HG02840 (cell line): ENCODE results near the gene GSK3A.

Source experiments
- ATAC-seq: cut with Tn5 transposase; IDR thresholded peaks from one replicate; pipeline ENCODE4 v1.9.1; 2021; ENCODE audit warnings: mild to moderate bottlenecking, moderate library complexity, moderate number of reproducible peaks; ENCODE audit not compliant: unreplicated experiment, low FRiP score

Gene GSK3A

DNA sequence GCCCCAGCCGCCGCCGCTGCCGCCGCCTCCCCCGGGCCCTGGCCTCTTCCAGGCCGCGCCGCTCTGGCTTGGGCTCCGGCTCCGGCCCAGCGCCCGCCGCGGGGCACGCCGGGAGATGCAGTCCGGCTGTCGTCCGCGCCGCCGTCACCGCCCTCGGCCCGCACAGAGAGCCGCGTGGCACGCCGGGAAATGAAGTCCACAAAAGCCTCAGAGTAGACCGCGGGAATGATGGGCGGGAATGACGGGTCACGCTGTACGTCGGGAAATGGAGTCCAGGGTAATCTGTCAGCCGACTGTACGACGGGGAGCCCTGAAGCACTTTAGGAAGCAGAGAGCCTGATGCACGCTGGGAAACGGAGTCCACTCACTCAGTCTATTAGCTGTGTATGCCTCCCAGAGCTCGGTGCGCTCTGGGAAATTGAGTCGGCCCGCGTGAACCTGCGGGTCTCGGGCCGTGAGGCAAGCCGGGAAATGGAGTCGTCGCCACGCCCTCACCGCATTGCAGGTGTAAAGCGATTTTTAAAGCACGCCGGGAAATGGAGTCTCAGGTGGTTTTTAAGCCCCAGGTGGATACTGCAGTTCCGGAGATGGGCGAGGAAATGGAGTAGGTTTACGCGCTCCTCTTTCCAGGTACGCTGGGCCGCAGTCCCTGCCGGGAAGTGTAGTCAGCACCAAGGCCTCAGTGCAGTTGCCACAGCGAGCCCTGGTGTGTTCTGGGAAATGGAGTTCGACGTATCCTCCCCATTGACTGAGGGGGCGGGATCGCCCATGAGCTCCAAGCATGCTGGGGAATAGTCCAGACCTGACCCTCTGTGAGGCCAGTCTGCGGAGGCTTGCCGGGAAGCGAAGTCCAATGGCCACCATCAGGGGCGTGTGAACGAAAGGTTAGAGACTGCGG lies at the start of gene GSK3A:
Gene GSK3A (minus strand): TSS at position 91 of the 898 bp plus-strand sequence. CDS start 137 bp downstream, outside the sequence.
- peak; percentile 64 for ATAC-seq

DNA sequence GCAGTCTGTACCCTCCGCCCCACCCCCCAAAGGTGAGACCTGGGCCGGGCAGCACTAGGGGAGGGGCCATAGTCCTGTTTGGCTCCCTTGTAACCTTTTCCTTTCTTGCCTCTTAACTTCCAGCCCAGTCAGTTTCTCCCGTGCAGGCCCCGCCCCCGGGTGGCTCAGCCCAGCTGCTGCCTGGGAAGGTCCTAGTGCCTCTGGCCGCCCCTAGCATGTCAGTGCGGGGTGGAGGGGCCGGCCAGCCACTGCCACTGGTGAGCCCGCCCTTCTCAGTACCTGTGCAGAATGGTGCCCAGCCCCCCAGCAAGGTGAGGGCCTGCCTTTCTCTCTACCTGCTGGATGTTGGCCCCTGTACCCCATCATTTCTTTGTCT lies 49.0 kb upstream of the GSK3A start:
- no peak for ATAC-seq

DNA sequence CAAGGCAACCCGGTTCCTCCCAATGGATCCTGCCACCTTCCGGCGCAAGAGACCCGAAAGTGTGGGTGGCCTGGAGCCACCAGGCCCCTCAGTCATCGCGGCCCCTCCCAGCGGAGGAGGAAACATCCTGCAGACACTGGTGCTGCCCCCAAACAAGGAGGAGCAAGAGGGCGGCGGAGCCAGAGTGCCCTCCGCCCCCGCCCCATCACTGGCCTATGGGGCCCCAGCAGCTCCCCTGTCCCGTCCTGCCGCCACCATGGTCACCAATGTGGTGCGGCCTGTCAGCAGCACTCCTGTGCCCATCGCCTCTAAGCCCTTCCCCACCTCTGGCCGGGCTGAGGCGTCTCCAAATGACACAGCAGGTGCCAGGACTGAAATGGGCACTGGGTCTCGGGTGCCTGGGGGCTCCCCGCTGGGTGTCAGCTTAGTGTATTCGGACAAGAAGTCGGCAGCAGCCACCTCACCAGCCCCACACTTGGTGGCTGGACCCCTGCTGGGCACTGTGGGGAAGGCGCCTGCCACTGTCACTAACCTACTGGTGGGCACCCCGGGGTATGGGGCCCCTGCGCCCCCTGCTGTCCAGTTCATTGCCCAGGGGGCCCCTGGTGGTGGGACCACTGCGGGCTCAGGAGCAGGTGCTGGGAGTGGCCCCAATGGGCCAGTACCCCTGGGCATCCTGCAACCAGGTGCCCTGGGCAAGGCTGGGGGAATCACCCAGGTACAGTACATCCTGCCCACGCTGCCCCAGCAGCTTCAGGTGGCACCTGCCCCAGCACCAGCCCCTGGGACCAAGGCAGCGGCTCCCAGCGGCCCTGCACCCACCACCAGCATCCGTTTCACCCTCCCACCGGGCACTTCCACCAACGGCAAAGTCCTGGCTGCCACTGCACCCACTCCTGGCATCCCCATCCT lies 48.4 kb upstream of the GSK3A start:
- no peak for ATAC-seq

DNA sequence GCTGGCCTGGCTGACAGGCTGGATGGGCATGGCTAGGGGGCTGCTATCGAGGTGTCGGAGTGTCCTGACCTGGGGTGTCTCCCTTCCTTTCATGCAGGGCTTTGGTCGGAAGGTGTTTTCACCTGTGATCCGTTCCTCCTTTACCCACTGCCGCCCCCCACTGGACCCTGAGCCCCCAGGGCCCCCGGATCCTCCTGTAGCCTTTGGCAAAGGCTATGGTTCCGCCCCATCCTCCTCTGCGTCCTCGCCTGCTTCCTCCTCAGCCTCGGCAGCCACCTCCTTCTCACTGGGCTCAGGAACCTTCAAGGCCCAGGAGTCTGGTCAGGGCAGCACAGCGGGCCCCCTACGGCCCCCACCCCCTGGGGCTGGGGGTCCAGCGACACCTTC lies 47.7 kb upstream of the GSK3A start:
- ATAC-seq = no peak

DNA sequence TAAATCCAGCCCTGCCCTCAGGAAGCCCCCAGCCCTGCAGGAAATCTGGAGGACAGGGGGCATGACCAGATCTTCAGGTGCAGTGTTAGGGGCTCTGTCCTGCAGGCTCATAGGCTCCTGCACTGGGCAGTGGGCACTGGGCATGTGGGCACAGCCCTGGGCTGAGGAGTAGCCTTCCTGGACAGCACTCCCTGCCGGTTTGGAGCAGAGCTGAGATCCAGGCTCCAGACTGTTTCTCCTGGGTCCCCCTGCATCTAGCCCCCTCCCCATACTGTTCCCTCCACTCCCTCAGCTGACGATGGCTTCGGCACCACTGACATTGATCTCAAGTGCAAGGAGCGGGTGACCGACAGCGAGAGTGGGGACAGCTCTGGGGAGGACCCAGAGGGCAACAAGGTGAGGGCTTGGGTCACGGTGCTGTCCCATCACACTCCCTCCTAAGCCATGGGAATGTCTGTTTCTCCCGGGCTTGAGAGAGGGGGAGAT lies 47.2 kb upstream of the GSK3A start:
- ATAC-seq = no peak

DNA sequence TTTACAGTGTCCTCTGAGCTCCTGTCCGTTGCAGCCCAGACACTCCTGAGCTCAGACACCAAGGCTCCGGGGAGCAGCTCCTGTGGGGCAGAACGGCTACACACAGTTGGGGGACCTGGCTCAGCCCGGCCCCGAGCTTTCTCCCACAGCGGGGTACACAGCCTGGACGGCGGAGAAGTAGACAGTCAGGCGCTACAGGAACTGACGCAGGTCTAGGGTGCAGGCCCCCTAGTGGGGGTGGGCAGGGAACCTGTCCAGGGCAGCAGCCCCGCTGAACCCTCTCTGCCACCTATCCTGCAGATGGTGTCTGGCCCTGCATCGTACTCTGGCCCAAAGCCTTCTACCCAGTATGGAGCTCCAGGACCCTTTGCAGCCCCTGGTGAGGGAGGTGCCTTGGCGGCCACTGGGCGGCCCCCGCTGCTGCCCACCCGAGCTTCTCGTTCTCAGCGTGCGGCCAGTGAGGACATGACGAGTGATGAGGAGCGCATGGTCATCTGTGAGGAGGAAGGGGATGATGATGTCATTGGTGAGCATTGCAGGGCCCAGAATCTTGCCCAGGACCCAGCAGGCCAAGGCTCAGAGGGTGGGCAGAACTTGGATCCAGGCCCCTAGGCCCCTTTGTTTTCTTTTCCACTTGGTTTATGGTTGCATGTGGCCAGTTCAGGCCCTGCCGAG lies 46.6 kb upstream of the GSK3A start:
- ATAC-seq = no peak

DNA sequence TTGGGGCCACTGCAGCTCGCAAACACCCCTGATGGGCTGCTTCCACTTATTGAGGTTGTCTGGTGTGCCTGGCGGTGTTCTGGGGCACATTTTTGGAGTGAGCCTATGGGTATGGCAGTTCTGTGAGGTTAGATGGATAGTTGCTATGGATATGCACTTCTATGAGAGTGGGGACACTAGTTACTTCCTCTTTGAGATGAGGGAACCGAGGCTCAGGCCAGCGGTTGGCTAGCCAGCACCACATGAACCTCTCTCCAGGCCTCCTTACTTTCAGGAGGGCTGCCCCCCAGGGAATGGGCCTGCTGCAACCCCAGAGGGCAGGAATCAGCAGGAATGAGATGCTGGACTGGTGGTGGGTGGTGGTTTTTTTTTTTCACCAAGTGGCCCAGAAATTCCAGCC lies 46.0 kb upstream of the GSK3A start:
- no peak for ATAC-seq

DNA sequence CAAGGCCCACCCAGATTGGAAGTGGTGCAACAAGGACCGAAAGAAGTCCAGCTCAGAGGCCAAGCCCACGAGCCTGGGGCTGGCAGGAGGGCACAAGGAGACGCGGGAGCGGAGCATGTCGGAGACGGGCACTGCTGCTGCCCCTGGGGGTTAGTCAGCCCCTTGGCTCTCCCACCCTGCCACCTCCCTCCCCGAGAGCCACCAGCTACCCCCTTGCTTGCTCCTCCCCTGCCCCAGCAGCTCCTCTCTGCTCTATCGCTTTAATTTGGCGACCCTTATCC lies 45.4 kb upstream of the GSK3A start:
- ATAC-seq = no peak

DNA sequence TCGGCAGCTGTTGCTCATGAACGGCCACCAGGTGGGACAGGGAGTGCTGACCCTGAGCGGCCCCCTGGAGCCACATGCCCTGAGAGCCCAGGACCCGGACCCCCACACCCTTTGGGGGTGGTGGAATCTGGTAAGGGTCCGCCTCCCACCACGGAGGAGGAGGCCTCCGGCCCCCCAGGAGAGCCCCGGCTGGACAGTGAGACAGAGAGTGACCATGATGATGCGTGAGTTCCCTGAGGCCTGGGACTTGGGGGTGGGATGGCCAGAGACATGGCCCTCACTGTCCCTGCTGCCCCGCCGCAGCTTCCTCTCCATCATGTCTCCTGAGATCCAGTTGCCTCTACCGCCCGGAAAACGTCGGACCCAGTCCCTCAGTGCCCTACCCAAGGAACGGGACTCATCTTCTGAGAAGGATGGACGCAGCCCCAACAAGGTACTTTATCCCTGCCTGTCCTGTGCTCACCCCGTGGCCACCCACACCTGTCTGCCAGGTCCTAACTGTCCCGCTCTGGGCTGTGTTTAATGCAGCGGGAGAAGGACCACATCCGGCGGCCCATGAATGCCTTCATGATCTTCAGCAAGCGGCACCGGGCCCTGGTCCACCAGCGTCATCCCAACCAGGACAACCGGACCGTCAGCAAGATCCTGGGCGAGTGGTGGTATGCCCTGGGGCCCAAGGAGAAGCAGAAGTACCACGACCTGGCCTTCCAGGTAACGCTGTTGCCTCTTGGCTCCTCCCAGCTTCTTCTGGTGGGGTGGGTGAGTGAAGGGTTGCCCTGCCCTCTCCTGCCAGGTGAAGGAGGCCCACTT lies 44.8 kb upstream of the GSK3A start:
- ATAC-seq = no peak

DNA sequence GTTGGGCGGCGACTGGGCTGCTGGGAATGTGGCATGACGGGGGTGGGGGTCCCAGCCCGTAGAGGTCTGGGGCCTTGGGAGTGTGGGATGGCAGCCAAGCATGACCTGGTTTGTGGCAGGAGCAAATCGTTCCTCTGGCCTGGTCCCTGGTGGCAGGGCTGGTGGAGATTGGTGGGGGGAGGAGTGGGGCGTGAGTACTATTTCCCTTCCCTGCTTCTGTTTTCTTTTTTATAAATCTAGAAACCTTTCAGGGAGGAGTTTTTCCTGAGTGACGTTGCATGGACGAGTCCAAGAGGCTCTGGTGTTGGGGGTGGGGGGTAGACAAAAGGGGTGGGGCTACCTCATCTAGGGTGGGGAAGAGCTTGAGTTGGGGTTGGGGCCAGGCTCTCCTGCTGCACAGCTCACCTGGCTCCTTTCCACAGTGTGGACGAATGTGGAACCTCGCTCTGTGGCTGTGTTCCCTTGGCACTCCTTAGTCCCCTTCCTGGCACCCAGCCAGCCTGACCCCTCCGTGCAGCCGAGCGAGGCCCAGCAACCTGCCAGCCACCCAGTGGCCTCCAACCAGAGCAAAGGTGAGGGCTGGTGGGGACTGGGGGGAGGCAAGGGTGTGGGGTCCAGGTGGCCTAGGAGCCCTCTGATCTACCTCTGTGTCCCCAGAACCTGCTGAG lies 44.1 kb upstream of the GSK3A start:
- no peak for ATAC-seq

DNA sequence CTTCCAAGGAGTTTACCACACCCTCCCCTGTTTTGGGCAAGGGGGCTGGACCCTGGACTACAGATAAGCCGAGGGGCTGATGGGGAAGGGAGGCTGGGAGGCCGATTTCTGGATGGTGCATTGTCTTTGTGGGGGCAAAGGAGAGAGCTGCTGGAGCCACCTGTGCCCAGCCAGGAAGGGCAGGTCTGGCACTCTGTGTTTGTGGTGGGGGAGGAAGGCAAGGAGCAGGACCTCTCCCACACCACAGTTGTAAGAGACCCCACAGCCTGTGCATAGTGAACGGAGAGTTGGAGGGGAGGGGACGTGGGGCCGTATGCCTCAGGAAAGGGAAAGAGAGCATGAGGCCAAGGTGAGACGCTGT lies 43.6 kb upstream of the GSK3A start:
- ATAC-seq = no peak

DNA sequence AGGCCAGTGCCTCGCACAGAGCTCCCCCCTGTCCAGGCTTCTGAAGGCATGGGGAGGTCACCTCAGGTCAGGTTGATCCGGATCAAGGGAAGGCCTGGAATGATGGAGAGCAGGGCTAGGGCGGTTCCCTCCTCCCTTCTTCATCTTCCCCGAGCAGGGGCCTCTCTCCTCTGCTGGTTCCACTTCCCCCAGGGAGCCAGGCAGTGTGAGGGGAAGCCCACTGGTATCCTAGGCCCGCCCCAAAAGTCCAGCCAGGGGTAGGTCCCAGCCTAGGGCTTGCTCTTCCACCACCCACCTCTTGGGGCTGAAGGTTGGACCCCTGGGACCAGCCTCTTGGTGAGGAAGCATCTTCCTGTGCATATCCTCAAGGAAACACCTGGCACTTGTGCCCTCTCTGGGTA lies 43.1 kb upstream of the GSK3A start:
- no peak for ATAC-seq

DNA sequence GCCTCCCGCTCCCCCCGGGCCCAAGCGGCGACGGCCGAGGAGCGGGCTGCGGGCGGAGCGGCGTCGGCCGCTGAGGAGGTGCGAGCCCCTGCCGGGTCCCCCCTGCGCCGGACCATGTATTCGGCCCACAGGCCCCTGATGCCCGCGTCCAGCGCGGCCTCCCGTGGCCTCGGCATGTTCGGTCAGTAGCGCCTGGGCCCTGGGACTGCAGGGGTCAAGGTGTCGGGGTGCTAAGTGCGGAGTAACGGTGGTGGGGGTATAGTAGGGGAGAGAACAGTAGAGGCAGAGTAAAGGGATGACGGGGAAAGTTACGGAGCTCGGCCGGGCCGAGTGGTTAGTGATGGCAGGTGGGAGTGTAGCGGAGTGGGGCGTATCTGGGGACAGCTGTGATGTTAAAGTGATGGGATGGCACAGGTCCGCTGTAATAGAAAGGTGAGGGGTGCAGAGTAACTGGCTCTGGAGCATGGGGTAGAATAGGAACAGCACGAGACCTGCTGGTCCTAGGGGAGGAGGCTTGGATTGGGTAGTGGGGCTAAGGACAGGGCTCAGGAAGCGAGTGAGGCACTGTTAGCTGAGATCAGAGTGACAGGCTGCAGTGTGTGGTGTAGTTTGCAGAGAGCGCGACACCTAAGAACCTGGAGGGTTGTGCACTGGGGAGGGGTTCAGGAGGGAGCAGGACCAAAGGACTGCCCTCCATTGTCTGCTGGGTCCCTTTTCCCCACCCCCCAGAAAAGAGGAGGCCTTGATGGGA lies 42.4 kb upstream of the GSK3A start:
- no peak for ATAC-seq

DNA sequence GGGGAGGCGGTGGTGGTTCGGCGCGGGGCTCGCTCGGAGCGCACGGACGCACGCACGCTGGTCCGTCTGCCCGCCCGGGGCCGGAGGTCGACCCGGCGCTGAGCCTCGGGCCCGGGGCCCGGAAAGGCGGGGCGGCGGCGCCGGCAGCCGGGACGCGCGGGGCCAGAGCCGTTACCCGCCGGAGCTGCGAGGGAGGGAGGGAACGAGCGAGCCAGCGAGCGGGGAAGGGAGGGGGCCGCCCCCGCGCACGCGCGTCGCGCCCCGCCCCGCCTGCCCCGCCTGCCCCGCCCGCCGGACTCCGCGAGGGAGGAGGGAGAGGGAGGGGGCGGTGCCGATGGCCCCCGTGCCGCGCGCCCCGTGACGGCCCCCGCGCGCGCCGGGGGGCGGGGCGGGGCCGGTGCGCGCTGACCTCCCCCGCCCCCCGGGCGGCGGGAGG lies 41.7 kb upstream of the GSK3A start:
- ATAC-seq = peak; percentile 43

DNA sequence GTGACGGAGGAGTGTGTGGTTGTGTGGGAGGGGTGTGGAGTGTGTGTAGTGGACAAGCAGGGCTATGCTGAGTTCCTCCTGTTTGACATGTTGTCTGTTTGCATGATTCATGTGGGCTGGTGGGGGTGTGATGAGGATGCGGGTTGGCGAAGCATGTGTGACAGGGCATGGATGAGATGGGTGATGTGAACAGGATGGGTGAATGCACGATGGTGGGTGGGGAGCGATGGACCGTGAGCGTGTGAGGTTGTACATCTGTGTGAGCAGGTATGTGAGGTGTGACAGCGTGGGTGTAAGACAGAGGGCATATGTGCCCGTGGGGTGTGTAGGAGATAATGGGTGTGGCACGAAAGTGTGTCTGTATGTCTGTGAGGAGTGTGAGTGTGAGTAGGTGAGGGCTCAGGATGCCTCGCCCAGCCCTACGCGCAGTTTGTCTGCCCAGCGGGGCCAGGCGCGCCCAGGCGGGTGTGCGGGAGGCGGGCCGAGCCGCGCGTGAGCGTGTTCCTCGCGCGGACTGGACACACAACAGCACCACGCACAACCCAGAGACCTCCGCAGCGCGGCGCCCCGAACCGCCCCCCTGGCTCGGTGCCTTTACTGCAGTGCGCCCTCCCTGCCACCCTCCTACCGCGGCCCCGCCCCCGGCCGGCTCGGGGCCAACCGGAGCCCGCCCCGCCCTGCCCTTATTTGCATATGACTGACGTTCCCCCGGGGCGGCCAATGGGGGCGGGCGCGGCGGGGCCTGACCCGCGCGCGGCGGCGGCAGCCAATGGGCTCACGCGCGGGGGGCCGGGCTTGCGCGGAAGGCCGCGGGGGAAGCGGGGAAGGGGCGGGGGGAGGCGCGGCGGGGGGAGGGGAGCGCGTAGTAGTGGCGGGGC lies 41.0 kb upstream of the GSK3A start:
- ATAC-seq = peak; percentile 51

DNA sequence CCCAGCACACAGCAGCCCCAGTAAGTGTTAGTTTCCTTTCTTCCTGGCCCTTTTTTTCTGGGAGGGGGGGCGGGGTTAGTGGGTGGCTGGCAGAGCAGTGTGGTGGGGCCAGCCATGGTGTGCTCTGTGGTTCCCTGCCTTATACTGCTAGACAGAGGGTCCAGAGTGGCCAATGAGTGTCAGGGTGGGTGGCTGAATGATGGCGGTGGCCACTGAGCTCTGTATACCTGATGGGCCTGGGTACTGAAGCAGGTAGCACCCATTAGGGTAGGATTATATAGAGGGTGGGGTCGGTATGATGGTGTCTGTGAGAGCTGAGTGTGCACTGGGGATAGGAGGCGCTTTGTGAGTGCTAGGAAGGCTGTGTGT lies 40.4 kb upstream of the GSK3A start:
- ATAC-seq = no peak

DNA sequence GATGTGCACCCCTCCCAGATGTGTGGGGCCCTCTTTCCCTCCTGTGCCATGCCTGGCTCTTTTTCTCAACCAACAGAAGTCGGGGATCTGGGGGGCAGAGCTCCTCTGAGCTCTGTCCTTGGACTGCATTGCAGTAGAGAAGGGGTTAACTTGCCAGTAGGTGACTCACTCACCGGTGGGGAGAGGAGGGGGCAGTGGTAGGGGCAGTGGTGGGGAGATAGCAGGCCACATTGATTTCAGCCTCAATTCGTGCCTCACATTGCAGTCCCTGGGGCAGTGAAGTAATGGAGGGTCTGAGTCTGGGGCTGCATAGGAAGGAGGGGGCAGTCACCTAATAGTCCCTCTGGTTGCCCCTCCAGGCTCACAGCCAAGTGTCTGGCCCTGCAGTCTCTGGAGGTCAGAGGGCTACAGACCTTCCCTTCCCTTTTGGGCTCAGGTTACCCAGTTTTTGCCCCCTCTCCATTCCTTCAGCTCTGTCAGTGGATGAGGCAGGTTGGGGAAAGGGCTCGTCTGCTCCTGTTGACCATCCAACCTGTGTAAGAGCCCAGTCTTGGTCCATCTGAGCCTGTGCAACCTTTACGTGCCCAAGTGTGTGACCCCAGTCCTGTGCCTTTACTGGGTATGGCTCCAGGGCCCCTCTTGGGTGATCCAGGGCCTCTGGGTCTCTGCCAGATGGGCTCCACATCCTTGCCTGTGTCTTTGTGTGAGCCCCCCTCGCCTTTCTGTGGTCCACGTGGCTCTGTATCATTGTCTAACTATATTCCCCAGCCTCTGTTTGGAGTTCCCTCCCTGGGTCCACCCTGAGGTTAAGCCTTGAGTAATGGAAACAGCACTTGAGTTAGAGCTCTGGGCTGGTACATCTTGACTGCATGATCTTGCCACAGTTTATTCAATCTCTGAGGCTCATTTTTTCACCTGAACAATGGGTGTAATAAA lies 39.7 kb upstream of the GSK3A start:
- no peak for ATAC-seq
